NCI-H1092 (cell line): Measurements from ENCODE around the gene TNRC6C.

ENCODE experiments used
- DNase-seq: peaks from one replicate; lab custom pipeline; 2025; lab: John Stamatoyannopoulos, UW

TNRC6C gene

GRCh38 chr17:77957857-77958715, at the start of gene TNRC6C:
TSS of gene TNRC6C (plus strand) at chr17:77958703. CDS start at chr17:78004207, 45,504 bp downstream.
- peak; percentile 98 for DNase-seq

GRCh38 chr17:77909236-77909635, 49.3 kb upstream of the TNRC6C start:
- no peak for DNase-seq

GRCh38 chr17:77909816-77910215, 48.7 kb upstream of the TNRC6C start:
- no peak for DNase-seq

- peak; percentile 28 for DNase-seq
Observed at GRCh38 chr17:77914385-77915254, 43.9 kb upstream of the TNRC6C start.

GRCh38 chr17:77915594-77916021, 42.9 kb upstream of the TNRC6C start:
- no peak for DNase-seq

- DNase-seq = no peak
Observed at GRCh38 chr17:77916264-77916663, 42.2 kb upstream of the TNRC6C start.

GRCh38 chr17:77916703-77917481, 41.6 kb upstream of the TNRC6C start:
- no peak for DNase-seq

- DNase-seq = no peak
Observed at GRCh38 chr17:77919276-77919675, 39.2 kb upstream of the TNRC6C start.

GRCh38 chr17:77923135-77923534, 35.4 kb upstream of the TNRC6C start:
- DNase-seq = no peak

GRCh38 chr17:77923776-77924513, 34.6 kb upstream of the TNRC6C start:
- DNase-seq = no peak

- DNase-seq = no peak
Observed at GRCh38 chr17:77924757-77925336, 33.7 kb upstream of the TNRC6C start.

GRCh38 chr17:77925831-77926543, 32.5 kb upstream of the TNRC6C start:
- no peak for DNase-seq

- no peak for DNase-seq
Observed at GRCh38 chr17:77926981-77927380, 31.5 kb upstream of the TNRC6C start.

GRCh38 chr17:77927777-77928518, 30.6 kb upstream of the TNRC6C start:
- no peak for DNase-seq

- no peak for DNase-seq
Observed at GRCh38 chr17:77928519-77929179, 29.9 kb upstream of the TNRC6C start.

- DNase-seq = no peak
Observed at GRCh38 chr17:77929180-77929564, 29.3 kb upstream of the TNRC6C start.

GRCh38 chr17:77929871-77930436, 28.5 kb upstream of the TNRC6C start:
- no peak for DNase-seq
